SW 1271 (cell line): ENCODE data around the gene RHEX.
A peak's percentile ranks its signal among the peaks of the same experiment; 100 is the strongest.
"Not testable (repeated sequence)": the region's sequence is repeated elsewhere in the genome, so short reads cannot be mapped to it uniquely, and the experiment has no call there.

ENCODE experiments used
- DNase-seq, 2 experiments: peaks; one replicate each; lab custom pipeline; 2025; lab: John Stamatoyannopoulos, UW

The RHEX gene, protein sequence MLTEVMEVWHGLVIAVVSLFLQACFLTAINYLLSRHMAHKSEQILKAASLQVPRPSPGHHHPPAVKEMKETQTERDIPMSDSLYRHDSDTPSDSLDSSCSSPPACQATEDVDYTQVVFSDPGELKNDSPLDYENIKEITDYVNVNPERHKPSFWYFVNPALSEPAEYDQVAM

DNA sequence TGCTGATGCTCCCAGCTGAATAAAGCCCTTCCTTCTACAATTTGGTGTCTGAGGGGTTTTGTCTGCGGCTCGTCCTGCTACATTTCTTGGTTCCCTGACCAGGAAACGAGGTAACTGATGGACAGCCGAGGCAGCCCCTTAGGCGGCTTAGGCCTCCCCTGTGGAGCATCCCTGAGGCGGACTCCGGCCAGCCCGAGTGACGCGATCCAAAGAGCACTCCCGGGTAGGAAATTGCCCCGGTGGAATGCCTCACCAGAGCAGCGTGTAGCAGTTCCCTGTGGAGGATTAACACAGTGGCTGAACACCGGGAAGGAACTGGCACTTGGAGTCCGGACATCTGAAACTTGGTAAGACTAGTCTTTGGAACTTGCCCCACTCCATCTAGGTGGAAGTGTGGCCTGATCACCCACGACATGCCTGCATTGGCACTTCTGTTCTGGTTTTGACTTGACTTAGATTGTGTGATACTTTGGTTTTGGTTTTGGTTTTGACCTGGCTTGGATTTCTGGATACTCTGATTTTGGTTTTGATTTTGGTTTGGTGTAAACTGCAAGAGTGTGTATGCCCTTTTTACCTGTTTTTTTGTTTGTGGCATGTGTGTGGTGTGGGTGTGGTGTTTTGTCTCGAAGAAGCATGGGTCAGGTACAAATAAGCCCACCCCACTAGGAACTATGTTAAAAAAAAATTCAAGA, at the start of gene RHEX:
TSS of gene RHEX (plus strand) at position 255 of the 692 bp plus-strand sequence. CDS start 44,656 bp downstream, outside the sequence.
- not testable (repeated sequence) for DNase-seq

DNA sequence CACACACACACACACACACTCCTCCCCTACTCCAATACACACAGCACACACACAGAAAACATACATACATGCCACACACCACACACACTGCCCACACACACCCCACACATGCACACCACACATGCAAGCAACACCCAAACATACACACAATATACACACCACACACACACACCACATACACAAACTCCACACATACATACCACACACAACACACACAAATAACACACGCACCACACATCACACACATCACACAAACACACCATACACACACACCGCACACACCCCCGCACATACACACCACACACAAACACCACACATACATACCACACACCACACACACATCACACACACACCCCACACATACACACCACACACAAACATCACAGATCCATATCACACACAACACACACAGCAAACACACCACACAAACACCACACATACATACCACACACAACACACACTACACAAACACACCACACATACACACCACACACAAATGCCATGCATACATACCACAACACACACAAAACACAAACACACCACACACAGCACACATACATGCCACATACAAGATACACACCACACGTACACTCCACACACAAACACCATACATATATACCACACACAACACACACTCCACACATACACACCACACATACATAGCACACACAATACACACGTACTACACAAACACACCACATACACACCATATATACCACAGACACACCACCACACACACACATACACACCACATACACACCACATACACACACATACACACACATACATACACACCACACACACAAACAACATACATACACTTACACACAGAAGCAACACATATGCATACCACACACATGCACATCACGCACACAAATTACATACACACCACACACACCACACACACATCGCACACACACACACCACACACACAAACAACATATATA, 48.8 kb upstream of the RHEX start:
- DNase-seq: no peak

DNA sequence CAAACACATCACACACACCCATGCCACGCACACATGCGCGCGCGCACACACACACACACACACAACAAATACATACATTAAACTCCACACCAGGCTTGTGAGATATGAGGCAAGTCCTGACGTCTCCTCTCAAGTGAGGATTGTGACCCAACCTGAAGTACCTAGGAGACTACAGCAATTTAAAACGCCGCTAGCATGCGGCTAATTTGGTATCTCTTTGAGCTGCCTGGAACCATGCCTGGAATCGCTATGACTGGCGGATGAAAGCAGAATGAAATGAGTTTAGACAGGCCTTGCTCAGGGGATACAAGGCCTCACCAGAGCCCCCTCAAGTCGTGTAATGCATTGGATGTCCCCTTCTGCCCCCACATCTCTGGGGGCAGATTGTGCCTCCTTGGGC, 48.1 kb upstream of the RHEX start:
- DNase-seq: no peak

DNA sequence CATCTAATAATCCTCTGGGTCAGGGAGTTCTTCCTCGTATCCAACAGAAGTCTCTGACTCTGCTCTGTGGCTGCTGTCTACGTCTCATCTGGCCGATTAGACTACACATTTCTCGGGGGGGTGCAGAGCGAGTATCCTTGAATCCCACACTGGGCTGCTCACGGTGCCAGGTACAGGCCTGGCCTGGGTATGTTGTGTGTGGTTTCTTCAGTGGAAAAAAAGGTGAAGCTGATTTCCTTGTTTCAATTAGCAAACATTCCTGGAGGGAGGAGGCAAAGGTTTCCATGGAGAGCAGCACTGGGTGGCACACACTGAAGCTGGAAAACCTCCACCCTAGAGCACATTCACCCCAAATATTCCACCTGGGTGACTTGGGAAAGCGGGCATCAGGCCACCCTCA, 47.7 kb upstream of the RHEX start:
- no peak for DNase-seq

DNA sequence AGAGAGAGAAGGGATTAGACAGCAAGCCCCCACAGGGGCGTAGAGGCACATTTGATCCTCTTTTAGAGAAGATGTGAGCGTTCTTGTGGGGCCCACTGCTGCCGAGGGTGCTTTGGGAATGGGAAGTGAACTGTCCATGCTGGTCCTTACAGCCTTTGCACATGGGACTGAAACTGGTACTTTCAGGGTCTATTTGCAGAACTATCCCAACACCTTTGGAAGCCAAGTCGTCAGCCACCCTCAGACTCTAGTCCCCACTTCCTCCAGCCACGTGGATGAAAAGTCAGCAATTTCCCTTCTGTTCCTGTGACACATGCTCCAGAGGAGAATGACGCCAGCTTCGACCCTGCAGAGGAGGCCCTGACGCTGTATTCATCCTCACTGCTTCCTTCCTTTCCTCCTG, 47.2 kb upstream of the RHEX start:
- DNase-seq: no peak

DNA sequence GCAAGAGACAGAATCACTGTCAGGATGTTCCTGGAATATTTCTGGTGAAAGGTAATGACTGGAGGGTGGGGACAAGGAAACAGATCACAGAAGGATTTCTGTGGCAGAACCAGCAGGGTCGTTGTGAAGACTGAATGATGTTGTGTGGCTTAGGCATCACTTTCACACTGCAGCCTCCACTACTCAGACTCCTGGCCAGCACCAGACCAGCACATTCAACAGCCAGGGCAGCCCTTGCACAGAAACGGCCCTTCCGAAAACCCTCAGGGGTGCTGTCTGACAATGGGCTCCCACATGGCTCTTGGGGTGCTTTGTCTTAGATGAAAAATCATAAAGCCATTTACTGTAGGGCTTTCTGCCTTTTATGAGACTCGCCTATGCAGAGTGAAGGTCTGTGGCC, 46.0 kb upstream of the RHEX start:
- DNase-seq: no peak

DNA sequence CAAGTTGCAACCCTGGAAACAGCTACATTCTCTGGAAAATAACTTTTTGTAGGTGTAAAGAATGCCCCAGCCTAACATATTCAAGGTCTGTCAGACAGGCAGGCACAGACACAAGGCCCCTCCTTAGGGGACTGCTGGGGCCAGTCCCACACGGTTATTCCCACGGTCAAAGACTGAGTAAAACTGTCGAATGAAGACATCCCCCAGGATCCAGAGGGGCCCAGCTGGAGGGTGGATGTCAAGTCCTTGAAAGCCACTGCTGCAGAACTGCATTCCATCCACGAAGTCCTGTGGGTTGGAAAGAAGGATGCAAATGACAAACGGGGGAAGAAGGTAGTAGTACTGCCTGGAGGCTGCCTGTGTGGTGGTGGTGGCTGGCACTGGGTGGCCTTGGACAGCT, 42.9 kb upstream of the RHEX start:
- DNase-seq: no peak

DNA sequence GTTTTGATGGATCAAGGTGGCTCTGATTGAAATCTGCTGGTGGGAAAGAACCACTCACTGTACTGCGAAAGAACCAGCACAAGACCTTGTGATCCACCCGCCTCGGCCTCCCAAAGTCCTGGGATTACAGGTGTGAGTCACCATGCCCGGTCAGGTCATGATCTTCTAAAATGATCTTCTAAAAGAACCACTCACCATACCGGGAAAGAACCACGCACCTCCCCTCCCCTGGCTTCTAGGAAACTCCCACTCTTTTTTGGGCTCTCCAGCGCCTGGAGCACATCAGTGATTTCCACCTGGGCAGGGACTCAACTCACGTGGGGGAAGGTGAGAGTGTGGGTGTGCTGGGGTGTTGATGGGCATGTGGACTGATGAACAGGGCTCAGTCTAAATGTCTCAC, 41.9 kb upstream of the RHEX start:
- DNase-seq: no peak

DNA sequence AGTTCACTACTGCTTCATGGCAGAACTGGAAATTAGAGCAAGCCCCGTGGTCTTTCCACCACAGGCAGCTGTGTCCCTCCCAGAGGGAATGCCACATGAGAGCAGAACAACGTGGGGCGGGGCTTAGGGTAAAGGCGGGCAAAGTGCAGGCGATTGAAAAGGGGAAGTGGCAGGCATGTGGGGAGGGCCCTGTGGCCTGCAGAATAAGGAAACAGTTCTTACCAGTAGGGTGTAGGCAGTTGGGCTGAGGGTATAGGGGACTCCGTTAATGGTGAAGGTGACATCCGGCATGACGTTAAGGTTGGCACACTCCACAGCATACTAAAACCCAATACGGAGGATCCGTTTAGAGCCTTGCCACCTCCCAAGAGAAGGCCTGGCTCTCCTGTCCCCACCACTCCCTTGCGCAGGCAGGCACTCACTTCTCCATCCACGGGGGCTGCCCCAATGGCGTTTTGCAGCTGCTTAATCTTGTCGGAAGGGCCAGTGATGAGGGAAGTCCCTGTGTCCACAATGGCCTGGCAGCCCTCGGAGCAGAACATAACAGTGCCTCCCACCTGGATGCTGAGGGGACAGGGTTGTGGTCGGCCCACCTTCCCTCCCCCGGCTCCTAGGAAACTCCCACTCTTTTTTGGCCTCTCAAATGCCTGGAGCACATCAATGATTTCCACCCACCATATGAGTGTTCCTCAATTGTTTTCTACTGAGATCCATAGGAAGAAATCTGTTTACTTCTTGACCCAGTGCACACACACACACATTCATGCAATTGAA, 40.7 kb upstream of the RHEX start:
- no peak for DNase-seq

DNA sequence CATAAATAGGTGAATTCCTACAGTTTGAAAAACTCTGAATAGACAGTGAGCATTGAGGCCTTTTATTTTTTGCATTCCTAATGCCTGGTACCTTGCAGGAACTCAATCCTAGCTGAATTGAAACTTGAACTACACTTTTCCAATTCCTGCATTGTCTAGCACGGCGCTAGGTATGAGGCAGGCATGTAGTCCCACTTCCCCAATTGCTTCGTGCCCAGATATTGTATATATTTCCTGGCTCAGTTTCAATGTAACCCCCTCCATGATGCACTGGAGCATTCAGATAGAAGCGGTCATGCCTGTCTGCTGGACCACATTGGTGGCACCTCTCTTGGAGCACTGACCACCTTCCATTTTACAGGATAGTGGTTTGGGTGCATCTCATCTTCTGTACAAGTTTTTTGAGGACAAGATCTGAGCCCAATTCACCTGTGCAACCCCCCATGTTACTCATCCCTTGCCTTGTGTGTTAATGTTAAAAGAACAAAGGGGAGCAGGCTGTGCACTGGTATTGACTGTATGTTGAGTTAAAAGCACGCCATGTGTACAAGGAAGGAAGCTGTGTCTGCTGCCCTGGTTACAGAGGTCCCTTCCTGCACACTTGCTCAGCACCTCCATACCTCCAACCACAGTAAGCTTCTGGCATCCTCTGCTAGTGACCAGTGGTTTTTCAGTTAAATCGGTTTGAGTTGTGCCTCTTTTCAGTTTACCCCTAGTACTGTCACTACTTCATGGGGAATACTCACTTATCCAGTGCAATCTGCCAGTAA, 39.8 kb upstream of the RHEX start:
- DNase-seq: no peak

DNA sequence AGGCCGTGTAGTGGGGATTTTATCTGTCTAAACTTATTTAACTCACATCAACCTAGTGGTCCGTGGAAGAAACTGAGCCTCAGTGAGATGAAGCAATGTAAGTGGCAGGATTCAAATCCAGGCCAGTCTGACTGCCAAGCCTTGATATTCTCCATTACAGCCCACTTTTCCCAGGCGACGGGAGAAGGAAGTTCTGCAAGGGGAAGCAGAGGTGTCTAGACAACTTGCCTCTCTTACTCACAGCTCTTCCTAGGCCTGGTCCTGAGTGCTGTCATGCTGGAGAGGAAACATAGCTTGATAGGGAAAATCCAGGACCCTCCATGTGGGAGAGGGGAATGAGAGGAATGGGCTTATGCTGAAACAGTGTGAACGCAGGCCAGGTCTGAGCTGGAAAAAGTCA, 38.4 kb upstream of the RHEX start:
- DNase-seq: no peak

DNA sequence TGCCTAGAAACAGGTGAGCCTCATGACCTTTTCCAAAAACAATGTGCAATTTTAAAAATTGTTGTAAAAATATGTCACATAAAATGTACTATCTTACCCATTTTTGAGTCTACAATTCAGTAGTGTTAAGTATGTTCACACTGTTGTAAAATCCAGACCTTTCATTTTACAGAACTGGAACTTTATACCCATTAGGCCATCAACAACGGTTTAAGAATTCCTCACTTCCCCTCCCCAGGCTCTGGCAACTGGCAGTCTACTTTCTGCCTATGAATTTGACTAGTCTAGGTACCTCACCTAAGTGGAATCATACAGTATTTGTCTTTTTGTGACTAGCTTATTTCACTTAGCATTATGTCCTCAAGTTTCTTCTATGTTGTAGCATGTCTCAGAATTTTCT, 37.9 kb upstream of the RHEX start:
- no peak for DNase-seq

DNA sequence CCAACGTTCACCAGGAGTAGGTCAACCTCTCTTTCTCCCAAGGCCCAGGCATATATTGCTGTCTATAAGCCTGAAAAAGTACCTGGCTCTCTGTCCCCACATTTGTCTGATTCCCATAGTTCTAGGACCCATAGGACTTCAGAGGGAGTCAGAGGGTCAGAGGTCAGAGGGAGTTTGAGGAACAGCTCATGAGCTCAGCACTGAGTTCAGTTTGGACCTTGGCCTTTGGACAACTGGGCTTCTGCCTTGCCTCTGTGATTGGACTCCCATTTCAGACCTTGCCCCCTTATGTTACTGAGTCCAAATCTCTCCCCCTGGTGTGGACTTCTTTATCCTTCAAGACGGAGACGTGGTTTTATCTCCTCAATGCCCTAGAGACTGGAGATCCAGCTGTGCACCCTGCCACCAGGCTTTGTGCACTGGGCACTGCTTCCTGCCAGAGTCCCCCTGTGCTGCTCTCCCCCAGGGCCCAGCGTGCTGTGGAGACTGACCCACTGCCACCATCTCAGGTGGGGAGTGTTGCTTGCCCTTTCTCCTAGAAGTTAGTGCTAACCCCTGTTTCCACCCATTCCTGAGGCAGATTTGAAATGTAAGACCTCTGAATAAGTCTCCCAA, 32.5 kb upstream of the RHEX start:
- no peak for DNase-seq

DNA sequence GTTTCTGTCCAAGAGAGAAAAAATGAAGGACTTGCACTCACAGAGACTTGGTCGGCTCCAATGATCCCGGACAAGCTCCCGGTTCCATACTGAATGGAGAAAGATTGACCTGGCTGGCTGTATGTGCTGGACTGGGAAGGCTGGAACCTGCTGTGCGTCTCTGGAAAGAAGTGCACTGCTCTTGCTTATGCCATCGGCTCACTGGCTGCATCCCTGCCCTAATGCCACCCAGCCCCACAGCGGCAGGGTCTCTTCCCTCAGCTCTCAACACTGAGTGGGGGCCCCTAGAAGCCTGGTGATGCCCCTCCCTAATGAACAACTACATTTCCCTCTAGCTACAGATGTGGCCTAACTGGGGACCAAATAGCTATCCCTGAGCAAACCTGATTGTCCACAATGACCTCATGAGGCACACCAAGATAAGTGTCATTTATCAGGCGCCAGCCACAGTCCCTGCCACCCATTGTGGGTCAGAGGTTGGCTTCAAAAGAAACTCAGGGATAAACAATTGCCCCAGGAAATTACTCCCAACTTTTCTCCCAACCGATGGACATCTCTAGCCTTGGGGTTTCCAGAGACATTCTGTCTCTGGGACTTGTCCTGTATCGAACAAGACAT, 31.9 kb upstream of the RHEX start:
- DNase-seq: no peak

DNA sequence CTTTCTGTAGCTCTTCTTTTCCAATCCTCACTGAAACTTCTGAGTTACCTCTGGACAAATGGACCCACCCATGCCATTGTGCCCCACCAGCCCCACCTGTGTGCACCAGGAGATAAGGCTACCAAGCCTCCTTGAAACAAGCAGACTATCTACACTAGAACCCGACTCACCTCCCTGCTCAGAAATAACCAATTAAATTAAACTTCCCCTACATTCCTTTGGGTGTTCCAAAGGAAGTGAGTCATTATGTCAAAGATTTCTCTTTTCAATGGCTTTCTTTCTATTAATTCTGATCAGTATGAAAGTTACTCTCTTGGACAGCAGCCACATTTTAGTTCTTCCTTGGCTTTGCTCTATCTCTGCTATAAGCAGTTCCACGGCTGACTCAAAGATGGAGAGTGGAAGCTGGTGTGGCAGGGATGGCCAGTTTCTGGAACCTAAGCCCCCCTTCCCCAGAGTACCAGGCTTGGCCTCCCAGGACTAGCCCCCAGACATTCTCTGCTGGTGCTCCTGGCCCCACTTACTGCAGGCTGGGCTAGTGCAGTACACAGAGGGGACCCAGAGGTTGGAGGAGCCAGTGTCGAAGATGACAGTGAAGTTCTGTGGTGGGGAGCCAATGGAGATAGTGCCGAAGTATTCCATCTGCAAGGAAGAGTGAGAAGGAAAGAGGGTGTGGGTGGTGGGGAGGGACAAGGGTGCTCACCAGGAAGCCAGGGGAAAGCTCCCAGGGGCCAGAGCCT, 31.2 kb upstream of the RHEX start:
- DNase-seq: peak in 1 of 2 experiments; percentile 38

DNA sequence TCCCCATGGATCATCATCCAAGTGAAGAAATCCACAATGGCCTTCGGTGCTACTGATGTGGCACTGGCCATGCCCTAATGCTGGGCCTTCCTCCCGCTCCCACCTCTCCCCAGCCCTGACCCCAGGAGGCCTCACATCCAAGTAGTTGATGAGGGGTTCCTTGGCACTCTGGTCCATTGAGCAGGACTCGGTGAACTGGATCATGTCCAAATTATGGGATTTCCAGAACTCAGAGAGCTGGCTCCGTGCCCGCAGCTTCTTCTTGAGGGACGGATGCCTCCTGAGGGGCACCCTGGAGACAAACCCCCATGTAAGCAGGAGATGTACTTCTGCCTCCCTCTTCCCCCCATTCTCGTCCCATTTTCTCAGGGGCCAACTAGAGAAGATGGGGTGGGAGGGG, 30.2 kb upstream of the RHEX start:
- no peak for DNase-seq

DNA sequence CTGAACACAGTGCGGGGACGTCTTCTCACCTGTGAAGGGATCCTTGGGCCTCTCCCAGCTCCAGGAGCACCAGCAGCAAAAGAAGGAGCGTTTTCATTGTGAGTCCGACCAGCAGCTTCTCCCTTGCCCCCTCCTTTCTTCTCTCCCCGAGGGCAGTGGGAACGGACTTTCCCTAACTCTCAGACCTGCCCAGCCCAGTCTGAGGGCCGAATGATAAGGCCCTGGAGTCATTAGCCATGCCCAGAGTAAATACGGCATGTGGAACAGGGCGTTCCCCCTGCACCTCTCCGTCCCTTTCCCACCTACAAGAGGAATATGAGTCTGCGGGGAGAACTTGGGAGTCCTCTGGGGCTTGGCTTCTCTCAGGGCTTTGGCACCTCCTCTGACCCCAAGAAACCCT, 29.3 kb upstream of the RHEX start, which contains the start of gene CTSE:
TSS of gene CTSE (minus strand) at position 201 of the 400 bp plus-strand sequence. CDS start at position 97, 104 bp downstream.
- no peak for DNase-seq

DNA sequence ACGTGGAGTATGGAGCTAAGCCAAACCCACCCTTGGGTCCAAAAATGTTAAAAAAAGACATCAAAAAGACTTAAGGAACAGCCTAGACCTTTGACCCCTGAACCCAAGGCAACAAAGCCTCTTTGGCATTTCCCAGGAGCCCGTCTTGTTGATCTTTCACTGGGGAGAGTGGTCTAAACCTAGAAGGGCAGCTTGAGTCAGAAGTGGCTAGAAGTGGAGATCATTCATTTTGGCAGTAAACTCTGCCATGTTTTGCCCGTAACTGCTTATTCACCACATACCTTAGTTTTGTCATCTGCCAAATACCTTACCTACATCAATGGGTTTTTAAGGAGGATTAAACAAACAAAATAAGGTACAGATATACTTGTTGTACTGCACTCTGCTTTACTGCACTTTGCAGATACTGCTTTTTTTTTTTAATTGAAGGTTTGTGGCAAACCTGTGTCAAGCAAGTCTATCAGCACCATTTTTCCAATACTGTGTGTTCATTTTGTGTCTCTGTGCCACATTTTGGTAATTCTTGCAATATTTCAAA, 27.6 kb upstream of the RHEX start:
- DNase-seq: no peak

DNA sequence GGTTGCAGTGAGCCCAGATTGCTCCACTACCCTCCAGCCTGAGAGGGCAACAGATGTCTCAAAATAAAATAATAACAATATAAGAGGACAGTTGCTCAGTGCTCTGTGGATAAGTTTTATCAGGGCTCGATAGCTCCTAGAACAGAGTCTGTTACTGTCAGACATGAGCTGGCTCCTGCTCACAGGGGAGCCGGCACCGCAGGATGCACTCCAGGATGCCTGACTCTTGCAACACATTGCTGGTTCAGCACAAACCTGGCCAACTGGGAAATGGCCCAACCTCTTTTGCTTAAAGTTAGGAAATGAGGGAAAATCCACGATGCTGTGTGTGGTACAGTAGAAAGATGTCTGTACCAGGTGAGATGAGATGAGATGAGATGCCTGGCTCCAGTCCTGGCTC, 23.5 kb upstream of the RHEX start:
- DNase-seq: no peak
